Measurements from ENCODE around the gene HIRA.

- TF ChIP-seq CTCF (conservative IDR thresholded peaks at IDR 0.05; ENCODE audit: low read length) (no peak), EZH2phosphoT487 (IDR thresholded peaks at IDR 0.05; ENCODE audit: borderline replicate concordance, low read depth, low read length) (no peak)
Observed at GRCh38 chr22:19469421-19469820, 37.9 kb upstream of the HIRA start.

All from OCI-LY7 (cell line).